Endodermal cell (in vitro differentiated cells): ENCODE results near the gene KRTAP10-5. TPM values are rescaled to one million over a fixed set of nuclear protein-coding genes. Genes with fewer than 3 reads are reported as not detected.

Experiments
- DNase-seq: peaks from one replicate; pipeline ENCODE4 v3.0.0-alpha.2; 2017
- H3K27ac ChIP-seq: 2 replicates; pipeline ENCODE4 v1.5.1; 2013; ENCODE audit warnings: mild to moderate bottlenecking, low read depth, low read length, moderate library complexity
- H3K27me3 ChIP-seq: 2 replicates; pipeline ENCODE4 v1.6.1; 2013; ENCODE audit warnings: mild to moderate bottlenecking, low read length, moderate library complexity; ENCODE audit not compliant: insufficient read depth, control insufficient read depth, poor library complexity, severe bottlenecking
- H3K36me3 ChIP-seq: 2 replicates; pipeline ENCODE4 v1.7.0; 2013; ENCODE audit warnings: mild to moderate bottlenecking, low read length, moderate library complexity; ENCODE audit not compliant: control insufficient read depth, insufficient read depth
- H3K4me1 ChIP-seq: one replicate; pipeline ENCODE4 v1.7.0; 2013; ENCODE audit warnings: low read length; ENCODE audit not compliant: control insufficient read depth, insufficient read depth
- H3K4me3 ChIP-seq: 2 replicates; pipeline ENCODE4 v1.5.1; 2013; ENCODE audit warnings: mild to moderate bottlenecking, low read length, moderate library complexity
- H3K9ac ChIP-seq: 2 replicates; pipeline ENCODE4 v1.6.1; 2013; ENCODE audit warnings: mild to moderate bottlenecking, low read length, moderate library complexity; ENCODE audit not compliant: poor library complexity, severe bottlenecking; ENCODE audit errors: extremely low read depth
- H3K9me3 ChIP-seq: 2 replicates; pipeline ENCODE4 v1.6.1; 2013; ENCODE audit warnings: mild to moderate bottlenecking, low read length, moderate library complexity; ENCODE audit not compliant: control insufficient read depth
- H3K27ac Mint-ChIP-seq: 2 replicates; pipeline ENCODE4 v1.8.0; 2020; ENCODE audit warnings: mixed read lengths
- H3K27me3 Mint-ChIP-seq: 2 replicates; pipeline ENCODE4 v1.8.0; 2021; ENCODE audit warnings: mild to moderate bottlenecking, mixed read lengths; ENCODE audit not compliant: insufficient read depth
- H3K36me3 Mint-ChIP-seq: 2 replicates; pipeline ENCODE4 v1.8.0; 2020; ENCODE audit warnings: low read depth, mixed read lengths
- H3K4me1 Mint-ChIP-seq: 2 replicates; pipeline ENCODE4 v1.8.0; 2020; ENCODE audit warnings: mixed read lengths
- H3K4me3 Mint-ChIP-seq: 2 replicates; pipeline ENCODE4 v1.8.0; 2020; ENCODE audit warnings: mild to moderate bottlenecking, moderate library complexity, mixed read lengths
- H3K9me3 Mint-ChIP-seq: 2 replicates; pipeline ENCODE4 v1.8.0; 2020; ENCODE audit warnings: mild to moderate bottlenecking, mixed read lengths
- WGBS, 2 experiments: methylation state at CpG; one replicate each; pipeline versions ENCODE4 v1.1.5 to v1.1.7; 2013; ENCODE audit warnings: missing lambda C conversion rate in 2 of 2, mixed read lengths in 1 of 2; ENCODE audit not compliant: insufficient coverage in 1 of 2, insufficient read length in 1 of 2; 5-methylcytosine and 5-hydroxymethylcytosine counted together
- total RNA-seq, 2 donors: library from RNA; stranded (reverse); fragmentation: NEBNext Ultra II Directional in 1 of 2; extraction: Animal tissue kit (Norgen Biotek cat#: 25700) in 1 of 2; gene quantifications; 2 replicates in 1 of 2; 3 replicates in 1 of 2; pipeline ENCODE4 v1.2.1, GENCODE V29; 2021
- TF ChIP-seq, protein P1 (sequence below): fragments of 200-600 bp; sonication (generic); conservative IDR thresholded peaks from 2 replicates; pipeline ENCODE4 v1.5.0; 2021; ENCODE audit warnings: antibody characterized with exemption, mild to moderate bottlenecking

The KRTAP10-5 gene
- total RNA-seq, 2 donors from 2014 or later: not detected

DNA sequence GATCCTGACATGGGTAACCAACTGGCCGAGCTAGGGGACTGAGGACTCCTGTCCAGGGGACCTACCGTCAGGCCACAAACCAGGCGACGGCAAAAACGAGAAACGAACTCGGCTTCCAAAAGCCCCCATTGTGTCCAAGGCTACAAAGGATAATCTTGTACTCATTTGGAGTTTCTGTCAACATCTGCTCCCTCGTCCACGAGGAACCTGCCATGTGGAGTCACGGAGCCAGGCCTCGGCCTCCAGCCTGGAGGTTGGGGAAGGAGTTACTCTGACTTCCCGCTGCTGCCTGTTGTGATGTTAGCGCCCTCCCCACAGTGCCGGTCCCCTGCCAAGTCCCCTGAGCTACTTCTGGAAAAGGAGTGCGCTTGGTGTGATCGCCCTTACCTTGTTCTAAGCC is 47.7 kb downstream of the KRTAP10-5 start:
- Histone ChIP-seq H3K27ac (no peak overlapping the region), H3K9me3 (no peaks in the 10 kb centered on the region), H3K9ac (no peak overlapping the region), H3K36me3 (no peaks in the 10 kb centered on the region), H3K4me3 (no peak overlapping the region), H3K27me3 (no peaks in the 10 kb centered on the region), H3K4me1 (no peaks in the 10 kb centered on the region)
- Mint-ChIP-seq H3K4me3 (no peak overlapping the region), H3K27ac (no peak overlapping the region), H3K9me3 (no peaks in the 10 kb centered on the region), H3K4me1 (no peaks in the 10 kb centered on the region), H3K36me3 (no peaks in the 10 kb centered on the region), H3K27me3 (no peaks in the 10 kb centered on the region)
- TF ChIP-seq, protein P1, sequence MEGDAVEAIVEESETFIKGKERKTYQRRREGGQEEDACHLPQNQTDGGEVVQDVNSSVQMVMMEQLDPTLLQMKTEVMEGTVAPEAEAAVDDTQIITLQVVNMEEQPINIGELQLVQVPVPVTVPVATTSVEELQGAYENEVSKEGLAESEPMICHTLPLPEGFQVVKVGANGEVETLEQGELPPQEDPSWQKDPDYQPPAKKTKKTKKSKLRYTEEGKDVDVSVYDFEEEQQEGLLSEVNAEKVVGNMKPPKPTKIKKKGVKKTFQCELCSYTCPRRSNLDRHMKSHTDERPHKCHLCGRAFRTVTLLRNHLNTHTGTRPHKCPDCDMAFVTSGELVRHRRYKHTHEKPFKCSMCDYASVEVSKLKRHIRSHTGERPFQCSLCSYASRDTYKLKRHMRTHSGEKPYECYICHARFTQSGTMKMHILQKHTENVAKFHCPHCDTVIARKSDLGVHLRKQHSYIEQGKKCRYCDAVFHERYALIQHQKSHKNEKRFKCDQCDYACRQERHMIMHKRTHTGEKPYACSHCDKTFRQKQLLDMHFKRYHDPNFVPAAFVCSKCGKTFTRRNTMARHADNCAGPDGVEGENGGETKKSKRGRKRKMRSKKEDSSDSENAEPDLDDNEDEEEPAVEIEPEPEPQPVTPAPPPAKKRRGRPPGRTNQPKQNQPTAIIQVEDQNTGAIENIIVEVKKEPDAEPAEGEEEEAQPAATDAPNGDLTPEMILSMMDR: no peak
- WGBS, 2 experiments: 94 to 95% methylated on average over 14 to 16 of the region's 16 CpGs
- peak; percentile 38 for DNase-seq

DNA sequence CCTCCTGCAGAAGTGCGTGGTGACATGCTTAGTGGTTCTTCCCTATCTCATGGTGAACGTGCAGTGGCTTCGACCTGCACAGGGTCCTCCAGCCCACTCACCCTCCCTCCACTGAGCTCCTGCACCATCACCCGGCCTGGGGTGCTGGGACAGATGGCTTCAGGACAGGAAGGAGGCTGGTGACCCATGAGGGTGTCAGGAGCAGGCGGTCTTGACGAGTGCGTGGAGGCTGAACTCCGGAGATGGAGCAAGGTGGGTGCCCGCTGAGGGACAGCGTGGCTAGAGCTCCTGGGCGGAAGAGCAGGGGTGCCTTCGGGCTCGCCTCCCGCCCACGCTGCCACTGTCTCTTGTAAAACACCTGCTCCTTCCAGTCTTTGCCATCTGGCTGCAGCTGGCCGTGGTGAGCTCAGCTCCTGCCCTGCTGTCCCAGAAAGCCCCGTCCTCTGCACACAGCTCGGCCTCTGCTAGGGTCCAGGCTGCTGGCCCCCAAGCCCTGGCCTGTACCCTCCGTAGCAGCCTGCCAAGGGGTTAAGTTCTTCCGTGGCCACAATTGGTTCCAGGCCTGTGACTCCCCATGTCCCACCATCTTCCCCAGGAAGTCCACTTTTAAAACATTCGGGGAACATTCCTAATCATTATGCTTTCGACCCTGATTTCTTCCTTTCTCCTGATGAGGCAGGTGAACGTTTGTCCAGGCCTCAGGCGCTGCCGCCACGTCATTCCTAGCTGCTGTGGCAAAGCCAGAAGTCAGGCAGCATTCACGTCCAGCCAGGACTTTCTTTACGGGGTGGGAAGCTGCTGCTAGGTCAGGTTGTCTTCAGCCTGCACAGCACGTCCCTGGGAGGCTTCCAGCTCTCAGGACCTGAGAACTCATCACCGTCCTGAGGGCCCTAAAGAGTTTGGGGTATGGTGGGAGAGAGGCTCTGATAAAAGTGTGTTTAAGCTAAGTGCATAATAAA is 48.5 kb downstream of the KRTAP10-5 start:
- no peak overlapping the region for H3K27ac Mint-ChIP-seq
- no peak overlapping the region for H3K4me3 Mint-ChIP-seq
- no peaks in the 10 kb centered on the region for H3K4me1 Mint-ChIP-seq
- no peak overlapping the region for H3K27ac ChIP-seq
- no peaks in the 10 kb centered on the region for H3K27me3 Mint-ChIP-seq
- H3K36me3 ChIP-seq: no peaks in the 10 kb centered on the region
- no peaks in the 10 kb centered on the region for H3K9me3 Mint-ChIP-seq
- H3K27me3 ChIP-seq: no peaks in the 10 kb centered on the region
- TF ChIP-seq, protein P1: no peak
- DNase-seq: peak; percentile 33
- no peaks in the 10 kb centered on the region for H3K9me3 ChIP-seq
- H3K36me3 Mint-ChIP-seq: no peaks in the 10 kb centered on the region
- 93 to 95% methylated on average over 21 to 30 of the region's 30 CpGs for WGBS, 2 experiments
- H3K4me3 ChIP-seq: no peak overlapping the region
- no peaks in the 10 kb centered on the region for H3K4me1 ChIP-seq
- no peak overlapping the region for H3K9ac ChIP-seq

DNA sequence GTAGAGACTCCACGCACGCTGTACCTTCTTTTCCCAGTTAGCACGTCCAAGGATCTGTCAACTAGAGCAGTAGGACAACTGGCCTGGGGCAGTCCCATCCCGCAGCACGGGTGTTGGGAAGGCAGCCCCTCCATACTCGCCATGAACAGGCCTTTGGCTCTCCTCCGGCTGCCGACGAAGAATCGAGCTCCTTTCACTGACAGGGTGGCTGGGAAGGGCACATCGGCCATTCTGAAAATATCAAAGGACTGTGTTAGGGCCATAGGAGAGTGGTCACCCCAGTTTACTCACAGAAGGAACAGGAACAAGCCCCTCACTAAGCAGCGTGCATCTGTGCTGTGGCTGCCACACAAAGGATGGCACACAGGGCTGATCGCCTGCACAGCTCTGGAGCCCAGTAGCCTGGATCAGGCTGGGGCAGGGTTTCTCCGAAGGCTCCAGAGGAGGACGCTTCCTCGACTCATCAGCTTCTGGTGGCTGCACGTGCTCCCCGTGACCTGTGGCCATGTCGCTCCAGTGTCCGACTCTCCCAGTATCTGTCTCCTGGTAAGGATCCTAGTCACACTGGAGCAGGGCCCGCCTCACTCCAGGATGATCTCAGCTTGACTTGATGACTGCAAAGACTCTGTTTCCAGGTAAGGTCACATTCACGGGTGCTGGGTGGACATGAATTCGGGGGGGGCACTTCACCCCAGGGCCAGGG is 49.4 kb downstream of the KRTAP10-5 start:
- H3K36me3 Mint-ChIP-seq: no peaks in the 10 kb centered on the region
- 94 to 95% methylated on average over 16 to 23 of the region's 23 CpGs for WGBS, 2 experiments
- H3K36me3 ChIP-seq: no peaks in the 10 kb centered on the region
- no peaks in the 10 kb centered on the region for H3K9me3 Mint-ChIP-seq
- no peaks in the 10 kb centered on the region for H3K4me1 ChIP-seq
- H3K4me1 Mint-ChIP-seq: no peaks in the 10 kb centered on the region
- no peak overlapping the region for H3K4me3 ChIP-seq
- no peaks in the 10 kb centered on the region for H3K9me3 ChIP-seq
- no peak overlapping the region for H3K4me3 Mint-ChIP-seq
- DNase-seq: peak; percentile 35
- no peak overlapping the region for H3K9ac ChIP-seq
- H3K27me3 Mint-ChIP-seq: no peaks in the 10 kb centered on the region
- TF ChIP-seq, protein P1: no peak
- no peak overlapping the region for H3K27ac Mint-ChIP-seq
- H3K27ac ChIP-seq: no peak overlapping the region
- no peaks in the 10 kb centered on the region for H3K27me3 ChIP-seq
